DOHH2 (cell line): ENCODE data around the gene CCDC15.

ENCODE experiments used
- EZH2phosphoT487 ChIP-seq: fragments of 200-600 bp; sonication (generic); IDR thresholded peaks from 2 replicates; pipeline ENCODE4 v1.6.1; 2017; ENCODE audit warnings: borderline replicate concordance, mild to moderate bottlenecking, antibody characterized with exemption, low read length, moderate library complexity, mixed read lengths
- TF ChIP-seq, protein P1 (sequence below): fragments of 200-600 bp; sonication (generic); IDR thresholded peaks from one replicate; pipeline ENCODE4 v1.5.1; 2014; ENCODE audit warnings: antibody characterized with exemption, mild to moderate bottlenecking, low read depth, low read length; ENCODE audit not compliant: poor library complexity, severe bottlenecking

DNA sequence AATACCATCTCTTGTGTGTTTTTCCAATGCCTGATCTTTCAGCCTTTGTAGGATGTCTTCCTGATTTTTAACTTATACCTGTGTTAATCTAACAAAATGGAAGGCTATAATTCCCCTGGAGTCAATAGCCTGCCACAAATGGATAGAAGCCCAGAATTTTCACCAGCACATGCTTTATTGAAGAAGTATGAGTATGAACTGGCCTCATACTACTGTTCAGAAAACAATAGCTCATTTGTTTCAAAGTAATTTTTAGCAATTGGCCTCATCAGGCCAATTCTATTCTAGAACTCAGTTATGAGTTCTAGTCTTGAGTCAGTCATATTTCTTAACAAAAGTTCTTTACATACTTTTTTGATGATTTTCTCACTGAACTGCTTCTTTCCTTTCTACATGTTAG, 68.5 kb downstream of the CCDC15 start:
- TF ChIP-seq, protein P1, sequence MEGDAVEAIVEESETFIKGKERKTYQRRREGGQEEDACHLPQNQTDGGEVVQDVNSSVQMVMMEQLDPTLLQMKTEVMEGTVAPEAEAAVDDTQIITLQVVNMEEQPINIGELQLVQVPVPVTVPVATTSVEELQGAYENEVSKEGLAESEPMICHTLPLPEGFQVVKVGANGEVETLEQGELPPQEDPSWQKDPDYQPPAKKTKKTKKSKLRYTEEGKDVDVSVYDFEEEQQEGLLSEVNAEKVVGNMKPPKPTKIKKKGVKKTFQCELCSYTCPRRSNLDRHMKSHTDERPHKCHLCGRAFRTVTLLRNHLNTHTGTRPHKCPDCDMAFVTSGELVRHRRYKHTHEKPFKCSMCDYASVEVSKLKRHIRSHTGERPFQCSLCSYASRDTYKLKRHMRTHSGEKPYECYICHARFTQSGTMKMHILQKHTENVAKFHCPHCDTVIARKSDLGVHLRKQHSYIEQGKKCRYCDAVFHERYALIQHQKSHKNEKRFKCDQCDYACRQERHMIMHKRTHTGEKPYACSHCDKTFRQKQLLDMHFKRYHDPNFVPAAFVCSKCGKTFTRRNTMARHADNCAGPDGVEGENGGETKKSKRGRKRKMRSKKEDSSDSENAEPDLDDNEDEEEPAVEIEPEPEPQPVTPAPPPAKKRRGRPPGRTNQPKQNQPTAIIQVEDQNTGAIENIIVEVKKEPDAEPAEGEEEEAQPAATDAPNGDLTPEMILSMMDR, result no peak
- TF ChIP-seq EZH2phosphoT487, result no peak
